Measurements from ENCODE around the gene SPATA22.
"Not testable (repeated sequence)": the region's sequence is repeated elsewhere in the genome, so short reads cannot be mapped to it uniquely, and the experiment has no call there.

The SPATA22 gene

GRCh38 chr17:3471599-3471998 is at the start of gene SPATA22:
SPATA22 (minus strand) TSS chr17:3471819; CDS start chr17:3469325, 2,494 bp downstream.
- no peak for DNase-seq

- not testable (repeated sequence) for DNase-seq
Measured at GRCh38 chr17:3519472-3519871, 47.9 kb upstream of the SPATA22 start.

- no peak for DNase-seq
Measured at GRCh38 chr17:3514873-3515272, 43.3 kb upstream of the SPATA22 start.

GRCh38 chr17:3514167-3514566 is 42.5 kb upstream of the SPATA22 start:
- not testable (repeated sequence) for DNase-seq

GRCh38 chr17:3513305-3514035 is 41.9 kb upstream of the SPATA22 start:
- no peak for DNase-seq

GRCh38 chr17:3512505-3513171 is 41.0 kb upstream of the SPATA22 start:
- no peak for DNase-seq

- DNase-seq: no peak
Measured at GRCh38 chr17:3511852-3512504, 40.4 kb upstream of the SPATA22 start.

- no peak for DNase-seq
Measured at GRCh38 chr17:3510090-3510489, 38.5 kb upstream of the SPATA22 start.

GRCh38 chr17:3507869-3508268 is 36.2 kb upstream of the SPATA22 start:
- no peak for DNase-seq

- no peak for DNase-seq
Measured at GRCh38 chr17:3507071-3507470, 35.5 kb upstream of the SPATA22 start.

GRCh38 chr17:3506054-3506453 is 34.4 kb upstream of the SPATA22 start:
- DNase-seq: no peak

GRCh38 chr17:3505008-3505407 is 33.4 kb upstream of the SPATA22 start:
- DNase-seq: no peak

- DNase-seq: no peak
Measured at GRCh38 chr17:3503285-3503684, 31.7 kb upstream of the SPATA22 start.

GRCh38 chr17:3502466-3502865 is 30.8 kb upstream of the SPATA22 start:
- no peak for DNase-seq

GRCh38 chr17:3501344-3501743 is 29.7 kb upstream of the SPATA22 start:
- no peak for DNase-seq

GRCh38 chr17:3497101-3497500 is 25.5 kb upstream of the SPATA22 start:
- DNase-seq: no peak

GRCh38 chr17:3485481-3486068 is 14.0 kb upstream of the SPATA22 start:
- no peak for DNase-seq

GRCh38 chr17:3482852-3483251 is 11.2 kb upstream of the SPATA22 start:
- DNase-seq: no peak

GRCh38 chr17:3479988-3480387 is 8.4 kb upstream of the SPATA22 start:
- no peak for DNase-seq

- no peak for DNase-seq
Measured at GRCh38 chr17:3475812-3476610, 4.4 kb upstream of the SPATA22 start, which contains the start of gene ASPA. ASPA (plus strand) TSS chr17:3475997; CDS start chr17:3476160, 163 bp downstream.

GRCh38 chr17:3475251-3475685 is 3.6 kb upstream of the SPATA22 start:
- no peak for DNase-seq

- no peak for DNase-seq
Measured at GRCh38 chr17:3474212-3474611, 2.6 kb upstream of the SPATA22 start.

GRCh38 chr17:3472137-3472536 is 518 bp upstream of the SPATA22 start:
- no peak for DNase-seq
